HepG2 (cell line): ENCODE results near the gene STK40. TPM values are rescaled to one million over a fixed set of nuclear protein-coding genes. Genes with fewer than 3 reads are reported as not detected.

Source experiments
- ATAC-seq: fragments of 200-7000 bp; cut with Tn5 transposase; 3 replicates; pipeline ENCODE4 v1.9.1; 2020; ENCODE audit warnings: mild to moderate bottlenecking, moderate library complexity
- BruUV-seq: library from RNA; stranded (reverse); fragments of 400-500 nt; replicated peaks from 2 replicates; lab custom pipeline; 2021; lab: Mats Ljungman, UMichigan
- CTCF ChIA-PET: fragments of 300-600 bp; formaldehyde crosslinking; extraction: SDS; loops from one replicate; lab custom pipeline; 2021; ENCODE audit warnings: low total read pairs, inconsistent platforms, low intra/inter-chr PET ratio; lab: Yijun Ruan, JAX
- POLR2A ChIA-PET: fragments of 350-600 bp; sonication (Branson Sonifier 250); formaldehyde crosslinking; loops from one replicate; lab custom pipeline; 2020; ENCODE audit warnings: antibody characterized with exemption, inconsistent platforms; lab: Yijun Ruan, JAX
- DNase-seq: peaks from one replicate; pipeline ENCODE4 v3.0.0-alpha.2; 2015; ENCODE audit warnings: low spot score
- FAIRE-seq: peaks from 3 replicates; lab custom pipeline; 2011; peaks lifted over from hg19 to GRCh38; lab: Jason Lieb, UNC
- H2AFZ ChIP-seq: one replicate; pipeline ENCODE4 v1.6.1; 2011; ENCODE audit warnings: low read length, inconsistent platforms
- H3K27ac ChIP-seq: fragments of 300-600 bp; 3 replicates; pipeline ENCODE4 v1.8.0; 2011; ENCODE audit warnings: mixed run types, mild to moderate bottlenecking, mixed read lengths, low read length, inconsistent platforms; ENCODE audit not compliant: insufficient read depth; ENCODE audit errors: extremely low read length
- H3K27me3 ChIP-seq, 2 experiments: fragments of 200-600 bp in 1 of 2; 2 replicates in 1 of 2; 3 replicates in 1 of 2; pipeline versions ENCODE4 v1.6.0 to v1.8.0; 2011; ENCODE audit warnings: low read length in 2 of 2, mild to moderate bottlenecking in 2 of 2, moderate library complexity in 2 of 2, inconsistent platforms in 1 of 2; ENCODE audit not compliant: insufficient read depth in 2 of 2, control insufficient read depth in 1 of 2
- H3K36me3 ChIP-seq, 2 experiments: fragments of 200-600 bp in 1 of 2; replicated peaks in 1 of 2; 2 replicates in 1 of 2; 3 replicates in 1 of 2; pipeline versions ENCODE4 v1.5.1 to v1.8.0; 2011; ENCODE audit warnings: low read length in 2 of 2, inconsistent platforms in 1 of 2; ENCODE audit not compliant: insufficient read depth in 2 of 2, control insufficient read depth in 1 of 2
- H3K4me1 ChIP-seq: 2 replicates; pipeline ENCODE4 v1.5.1; 2012; ENCODE audit warnings: low read length, inconsistent platforms; ENCODE audit not compliant: insufficient read depth
- H3K4me2 ChIP-seq: 2 replicates; pipeline ENCODE4 v1.6.0; 2011; ENCODE audit warnings: low read depth, low read length, inconsistent platforms
- H3K4me3 ChIP-seq, 3 experiments: fragments of 200-600 bp in 1 of 3; sonication (generic), shearing (Covaris generic) in 1 of 3; replicated peaks in 1 of 3; 2 replicates each; pipeline ENCODE4 v1.5.1; 2011 to 2016; ENCODE audit warnings: low read length in 3 of 3, inconsistent platforms in 2 of 3, low read depth in 2 of 3, mild to moderate bottlenecking in 2 of 3, control low read depth in 1 of 3, mixed read lengths in 1 of 3; ENCODE audit not compliant: insufficient read depth in 1 of 3
- H3K79me2 ChIP-seq: one replicate; pipeline ENCODE4 v1.6.1; 2011; ENCODE audit warnings: low read length, inconsistent platforms; ENCODE audit not compliant: insufficient read depth
- H3K9ac ChIP-seq: 2 replicates; pipeline ENCODE4 v1.6.0; 2011; ENCODE audit warnings: mild to moderate bottlenecking, low read depth, low read length, inconsistent platforms; ENCODE audit not compliant: insufficient read depth
- H3K9me3 ChIP-seq: 2 replicates; pipeline ENCODE4 v1.5.1; 2012; ENCODE audit warnings: mild to moderate bottlenecking, low read length
- H4K20me1 ChIP-seq: 2 replicates; pipeline ENCODE4 v1.6.0; 2011; ENCODE audit warnings: inconsistent platforms, mild to moderate bottlenecking, low read length, moderate library complexity; ENCODE audit not compliant: insufficient read depth
- AGO2 ChIP-seq: fragments of 200-400 bp; formaldehyde crosslinking; optimal IDR thresholded peaks from 2 replicates; pipeline ENCODE3; 2017; ENCODE audit warnings: mild to moderate bottlenecking, low read depth, low read length, moderate library complexity
- ARHGAP35 ChIP-seq: sonication (generic); formaldehyde crosslinking; IDR thresholded peaks from 2 replicates; pipeline ENCODE4 v1.9.0; 2022; ENCODE audit warnings: mild to moderate bottlenecking, inconsistent platforms, moderate library complexity, missing genetic modification reagents, borderline replicate concordance
- GATAD2A ChIP-seq: IDR thresholded peaks from 2 replicates; pipeline ENCODE4 v1.6.1; 2016
- RCOR2 ChIP-seq: IDR thresholded peaks from 2 replicates; pipeline ENCODE4 v1.6.1; 2016; ENCODE audit warnings: missing biosample characterization, missing genetic modification reagents
- SOX5 ChIP-seq: IDR thresholded peaks from 2 replicates; pipeline ENCODE4 v1.6.1; 2016; ENCODE audit warnings: borderline replicate concordance
- TBX3 ChIP-seq: fragments of 450-650 bp; IDR thresholded peaks from 2 replicates; pipeline ENCODE4 v1.6.1; 2017; ENCODE audit warnings: antibody characterized with exemption, mild to moderate bottlenecking, inconsistent platforms, borderline replicate concordance
- ZFP36L2 ChIP-seq: sonication (generic); formaldehyde crosslinking; IDR thresholded peaks from 2 replicates; pipeline ENCODE4 v1.4.0; 2020; ENCODE audit warnings: missing genetic modification reagents
- ZNF253 ChIP-seq: sonication (generic); formaldehyde crosslinking; IDR thresholded peaks from 2 replicates; pipeline ENCODE4 v1.8.0; 2022; ENCODE audit warnings: mild to moderate bottlenecking, missing genetic modification reagents, borderline replicate concordance
- WGBS: methylation state at CpG from one replicate; pipeline ENCODE4 v1.1.6; 2017; ENCODE audit warnings: low lambda C conversion rate; 5-methylcytosine and 5-hydroxymethylcytosine counted together
- in situ Hi-C: cut with HindIII; loops from 2 replicates; pipeline ENCODE4 v1.10.0; 2017; ENCODE audit warnings: low pct_unique_long_range_greater_than_20kb; ENCODE audit not compliant: extremely low pct_ligation_motif_present
- intact Hi-C: fragments of 100-400 bp; cut with micrococcal nuclease; formaldehyde crosslinking; loops from one replicate; pipeline ENCODE4 v1.10.0; 2022; ENCODE audit not compliant: unreplicated experiment
- polyA plus RNA-seq, 8 experiments: library from polyadenylated mRNA; depleted of rRNA in 3 of 8; stranded (reverse) in 7 of 8; unstranded in 1 of 8; fragments of >200 nt; fragmentation: Illumina TruSeq in 4 of 8; extraction: Trizol in 4 of 8; gene quantifications; 2 replicates each; pipeline versions ENCODE4 v1.2.1 to v1.2.3, GENCODE V29; 2011 to 2016; ENCODE audit warnings: low read depth in 4 of 8, missing spikeins in 1 of 8, mixed read lengths in 1 of 8; ENCODE audit not compliant: insufficient read depth in 1 of 8
- total RNA-seq, 5 experiments: library from RNA; depleted of rRNA; stranded (reverse); fragments of >200 nt; fragmentation: Illumina TruSeq; extraction: Trizol; gene quantifications; 2 replicates each; pipeline ENCODE4 v1.2.3, GENCODE V29; 2016; ENCODE audit warnings: low read depth in 1 of 5
- TF ChIP-seq, protein P1 (sequence below): sonication (generic); formaldehyde crosslinking; IDR thresholded peaks from 2 replicates; pipeline ENCODE4 v1.4.0; 2020; ENCODE audit warnings: mild to moderate bottlenecking, missing genetic modification reagents
- TF ChIP-seq, protein P2 (sequence below): sonication (generic); formaldehyde crosslinking; IDR thresholded peaks from 2 replicates; pipeline ENCODE4 v1.4.0; 2020; ENCODE audit warnings: mild to moderate bottlenecking, missing genetic modification reagents
- TF ChIP-seq, protein P3 (sequence below): sonication (generic); formaldehyde crosslinking; IDR thresholded peaks from 2 replicates; pipeline ENCODE4 v1.4.0; 2020; ENCODE audit warnings: missing genetic modification reagents

STK40 gene
- total and polyA plus RNA-seq, 2 of the 13 experiments (the other 11 are each of a cell fraction or from before 2014, with no cell fraction given): 33.8 to 35.1 TPM

DNA sequence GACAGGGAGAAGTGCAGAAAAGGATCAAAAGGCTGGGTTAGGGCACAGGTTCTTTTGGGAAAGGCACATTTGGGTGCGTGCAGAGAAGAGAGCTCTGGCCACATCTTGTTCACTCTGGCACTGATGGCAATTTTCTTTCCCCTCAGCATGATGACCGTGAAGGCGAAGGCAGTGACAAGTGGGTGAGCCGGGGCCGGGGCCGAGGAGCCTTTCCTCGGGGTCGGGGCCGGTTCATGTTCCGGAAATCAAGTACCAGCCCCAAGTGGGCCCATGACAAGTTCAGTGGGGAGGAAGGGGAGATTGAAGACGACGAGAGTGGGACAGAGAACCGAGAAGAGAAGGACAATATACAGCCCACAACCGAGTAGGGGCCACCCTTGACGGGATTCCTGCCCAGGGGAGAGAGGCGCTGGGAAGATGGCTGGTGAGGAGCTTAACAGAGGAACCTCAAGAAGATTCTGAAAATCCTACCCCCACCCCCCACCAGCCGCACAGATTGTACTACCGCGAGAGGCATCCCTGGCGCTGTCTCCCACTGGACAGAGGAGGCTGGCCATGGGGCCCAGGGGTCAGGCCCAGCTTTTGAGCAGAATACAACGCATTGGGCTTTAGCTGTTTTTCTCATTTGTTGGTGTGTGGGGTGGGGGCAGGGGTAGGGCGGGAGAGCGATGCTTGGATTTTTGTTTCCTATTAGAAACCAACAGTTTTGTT, 81.9 kb downstream of the STK40 start:
- Histone ChIP-seq H3K4me3 (no peak overlapping the region), H3K79me2 (peaks cover 8% of the 10 kb centered on the region), H3K36me3 (peaks cover 29 to 54% of the 10 kb centered on the region in 2 experiments), H3K4me2 (no peak overlapping the region), H3K27ac (no peak overlapping the region), H3K9me3 (no peaks in the 10 kb centered on the region), H4K20me1 (no peaks in the 10 kb centered on the region; the same call in 1 of the 2 replicates), H2AFZ (no peak overlapping the region), H3K9ac (no peak overlapping the region), H3K4me1 (peaks cover 29% of the 10 kb centered on the region), H3K27me3 (no peaks in the 10 kb centered on the region)
- 96% methylated on average over 23 of the region's 23 CpGs for WGBS
- intact Hi-C loops: no loop called here
- FAIRE-seq: no peak
- ChIA-PET CTCF (no interaction called here), POLR2A (interaction anchor here (0.7 to 1.4 kb wide), 2 partner anchors 97 to 181 kb away, joined by 4 to 5 read pairs; no protein-coding TSS in a partner anchor)
- DNase-seq: no peak
- in situ Hi-C loops: no loop called here
- no peak for ATAC-seq
- TF ChIP-seq GATAD2A (no peak), TBX3 (no peak), ZNF253 (CRISPR knock-in tag) (no peak), ZFP36L2 (CRISPR knock-in tag) (no peak), ARHGAP35 (CRISPR knock-in tag) (no peak), RCOR2 (CRISPR knock-in tag) (no peak), AGO2 (peak; percentile 47), SOX5 (CRISPR knock-in tag) (no peak)
- TF ChIP-seq, protein P1, sequence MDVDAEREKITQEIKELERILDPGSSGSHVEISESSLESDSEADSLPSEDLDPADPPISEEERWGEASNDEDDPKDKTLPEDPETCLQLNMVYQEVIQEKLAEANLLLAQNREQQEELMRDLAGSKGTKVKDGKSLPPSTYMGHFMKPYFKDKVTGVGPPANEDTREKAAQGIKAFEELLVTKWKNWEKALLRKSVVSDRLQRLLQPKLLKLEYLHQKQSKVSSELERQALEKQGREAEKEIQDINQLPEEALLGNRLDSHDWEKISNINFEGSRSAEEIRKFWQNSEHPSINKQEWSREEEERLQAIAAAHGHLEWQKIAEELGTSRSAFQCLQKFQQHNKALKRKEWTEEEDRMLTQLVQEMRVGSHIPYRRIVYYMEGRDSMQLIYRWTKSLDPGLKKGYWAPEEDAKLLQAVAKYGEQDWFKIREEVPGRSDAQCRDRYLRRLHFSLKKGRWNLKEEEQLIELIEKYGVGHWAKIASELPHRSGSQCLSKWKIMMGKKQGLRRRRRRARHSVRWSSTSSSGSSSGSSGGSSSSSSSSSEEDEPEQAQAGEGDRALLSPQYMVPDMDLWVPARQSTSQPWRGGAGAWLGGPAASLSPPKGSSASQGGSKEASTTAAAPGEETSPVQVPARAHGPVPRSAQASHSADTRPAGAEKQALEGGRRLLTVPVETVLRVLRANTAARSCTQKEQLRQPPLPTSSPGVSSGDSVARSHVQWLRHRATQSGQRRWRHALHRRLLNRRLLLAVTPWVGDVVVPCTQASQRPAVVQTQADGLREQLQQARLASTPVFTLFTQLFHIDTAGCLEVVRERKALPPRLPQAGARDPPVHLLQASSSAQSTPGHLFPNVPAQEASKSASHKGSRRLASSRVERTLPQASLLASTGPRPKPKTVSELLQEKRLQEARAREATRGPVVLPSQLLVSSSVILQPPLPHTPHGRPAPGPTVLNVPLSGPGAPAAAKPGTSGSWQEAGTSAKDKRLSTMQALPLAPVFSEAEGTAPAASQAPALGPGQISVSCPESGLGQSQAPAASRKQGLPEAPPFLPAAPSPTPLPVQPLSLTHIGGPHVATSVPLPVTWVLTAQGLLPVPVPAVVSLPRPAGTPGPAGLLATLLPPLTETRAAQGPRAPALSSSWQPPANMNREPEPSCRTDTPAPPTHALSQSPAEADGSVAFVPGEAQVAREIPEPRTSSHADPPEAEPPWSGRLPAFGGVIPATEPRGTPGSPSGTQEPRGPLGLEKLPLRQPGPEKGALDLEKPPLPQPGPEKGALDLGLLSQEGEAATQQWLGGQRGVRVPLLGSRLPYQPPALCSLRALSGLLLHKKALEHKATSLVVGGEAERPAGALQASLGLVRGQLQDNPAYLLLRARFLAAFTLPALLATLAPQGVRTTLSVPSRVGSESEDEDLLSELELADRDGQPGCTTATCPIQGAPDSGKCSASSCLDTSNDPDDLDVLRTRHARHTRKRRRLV (CRISPR knock-in tag): no peak
- TF ChIP-seq, protein P2, sequence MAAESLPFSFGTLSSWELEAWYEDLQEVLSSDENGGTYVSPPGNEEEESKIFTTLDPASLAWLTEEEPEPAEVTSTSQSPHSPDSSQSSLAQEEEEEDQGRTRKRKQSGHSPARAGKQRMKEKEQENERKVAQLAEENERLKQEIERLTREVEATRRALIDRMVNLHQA (CRISPR knock-in tag): no peak
- TF ChIP-seq, protein P3, sequence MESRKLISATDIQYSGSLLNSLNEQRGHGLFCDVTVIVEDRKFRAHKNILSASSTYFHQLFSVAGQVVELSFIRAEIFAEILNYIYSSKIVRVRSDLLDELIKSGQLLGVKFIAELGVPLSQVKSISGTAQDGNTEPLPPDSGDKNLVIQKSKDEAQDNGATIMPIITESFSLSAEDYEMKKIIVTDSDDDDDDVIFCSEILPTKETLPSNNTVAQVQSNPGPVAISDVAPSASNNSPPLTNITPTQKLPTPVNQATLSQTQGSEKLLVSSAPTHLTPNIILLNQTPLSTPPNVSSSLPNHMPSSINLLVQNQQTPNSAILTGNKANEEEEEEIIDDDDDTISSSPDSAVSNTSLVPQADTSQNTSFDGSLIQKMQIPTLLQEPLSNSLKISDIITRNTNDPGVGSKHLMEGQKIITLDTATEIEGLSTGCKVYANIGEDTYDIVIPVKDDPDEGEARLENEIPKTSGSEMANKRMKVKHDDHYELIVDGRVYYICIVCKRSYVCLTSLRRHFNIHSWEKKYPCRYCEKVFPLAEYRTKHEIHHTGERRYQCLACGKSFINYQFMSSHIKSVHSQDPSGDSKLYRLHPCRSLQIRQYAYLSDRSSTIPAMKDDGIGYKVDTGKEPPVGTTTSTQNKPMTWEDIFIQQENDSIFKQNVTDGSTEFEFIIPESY (CRISPR knock-in tag): peak; percentile 36; the same call in 1 of the 2 replicates
- no TSS peak for BruUV-seq
